GM10847 (cell line): ENCODE results near the gene MFSD12.

Experiments
- POLR2A ChIP-seq: IDR thresholded peaks from 2 replicates; pipeline ENCODE4 v1.6.1; 2011; ENCODE audit not compliant: insufficient read length; ENCODE audit errors: extremely low read depth

Gene MFSD12

DNA sequence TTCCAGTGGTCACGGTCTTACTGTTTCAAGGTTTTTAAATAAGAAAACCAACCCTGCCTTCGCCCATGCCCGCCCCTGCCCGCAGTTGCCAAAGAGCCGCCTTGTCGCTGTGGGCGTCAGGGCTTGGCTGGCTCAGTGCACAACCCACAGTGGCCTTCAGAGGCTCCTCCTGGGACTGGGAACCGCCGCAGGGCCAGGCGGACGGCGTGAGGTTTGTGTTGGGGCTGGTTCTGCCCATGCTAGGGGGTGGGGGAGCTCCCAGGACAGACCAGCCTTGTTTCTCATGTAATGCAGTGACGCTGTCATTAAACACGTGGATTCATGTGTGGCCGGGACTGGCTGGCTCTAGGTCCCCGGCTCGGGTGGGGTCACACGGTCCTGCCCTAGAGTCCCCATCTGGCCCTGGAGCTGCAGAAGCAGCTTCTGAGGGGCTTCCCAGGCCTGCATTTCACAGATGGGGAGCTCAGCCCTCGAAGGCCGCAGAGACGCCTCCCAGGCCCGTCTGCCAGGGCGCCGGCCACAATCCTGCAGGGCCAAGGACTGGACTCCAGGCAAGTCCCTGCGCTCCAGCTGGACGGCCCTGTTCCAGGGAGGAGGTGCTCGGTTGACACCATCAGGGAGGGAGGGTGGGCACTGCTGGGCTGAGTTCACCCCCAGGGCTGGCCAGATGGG, 20.8 kb downstream of the MFSD12 start:
- no peak for TF ChIP-seq POLR2A

- no peak for TF ChIP-seq POLR2A
These were observed 21.4 kb downstream of the MFSD12 start for GRCh38 chr19:3535981-3536380.

- no peak for TF ChIP-seq POLR2A
These were observed 21.8 kb downstream of the MFSD12 start for GRCh38 chr19:3535563-3535965.

DNA sequence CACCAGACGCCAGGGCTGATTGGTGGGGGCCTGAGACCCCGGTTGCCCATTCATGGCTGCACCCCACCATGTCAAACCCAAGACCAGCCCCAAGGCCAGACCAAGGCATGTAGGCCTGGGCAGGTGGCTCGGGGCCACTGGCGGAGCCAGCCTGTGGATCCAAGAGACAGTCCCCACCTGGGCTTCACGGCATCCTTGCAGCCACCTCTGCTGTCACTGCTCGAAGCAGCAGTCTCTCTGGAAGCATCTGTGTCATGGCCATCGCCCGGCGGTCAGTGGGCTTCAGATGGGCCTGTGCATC, 22.2 kb downstream of the MFSD12 start:
- no peak for TF ChIP-seq POLR2A

DNA sequence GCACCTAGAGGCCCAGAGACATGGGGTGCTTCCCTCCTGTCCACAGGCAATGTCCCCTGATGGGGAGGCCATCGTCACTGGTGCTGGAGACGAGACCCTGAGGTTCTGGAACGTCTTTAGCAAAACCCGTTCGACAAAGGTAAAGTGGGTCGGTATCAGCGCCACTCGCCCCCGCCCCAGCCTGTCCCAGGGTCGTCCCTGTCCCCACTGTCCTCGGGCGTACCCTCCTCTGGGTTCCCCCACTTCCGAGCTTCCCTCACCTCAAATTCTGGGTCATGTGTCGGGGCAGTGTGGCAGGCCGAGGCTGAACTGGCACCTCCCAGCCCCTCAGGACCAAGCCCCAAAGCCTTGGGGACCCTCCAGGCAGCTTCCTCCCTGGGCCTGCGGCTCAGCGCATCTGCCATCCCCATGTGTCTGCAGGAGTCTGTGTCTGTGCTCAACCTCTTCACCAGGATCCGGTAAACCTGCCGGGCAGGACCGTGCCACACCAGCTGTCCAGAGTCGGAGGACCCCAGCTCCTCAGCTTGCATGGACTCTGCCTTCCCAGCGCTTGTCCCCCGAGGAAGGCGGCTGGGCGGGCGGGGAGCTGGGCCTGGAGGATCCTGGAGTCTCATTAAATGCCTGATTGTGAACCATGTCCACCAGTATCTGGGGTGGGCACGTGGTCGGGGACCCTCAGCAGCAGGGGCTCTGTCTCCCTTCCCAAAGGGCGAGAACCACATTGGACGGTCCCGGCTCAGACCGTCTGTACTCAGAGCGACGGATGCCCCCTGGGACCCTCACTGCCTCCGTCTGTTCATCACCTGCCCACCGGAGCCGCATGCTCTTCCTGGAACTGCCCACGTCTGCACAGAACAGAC, 22.8 kb downstream of the MFSD12 start:
- no peak for TF ChIP-seq POLR2A

DNA sequence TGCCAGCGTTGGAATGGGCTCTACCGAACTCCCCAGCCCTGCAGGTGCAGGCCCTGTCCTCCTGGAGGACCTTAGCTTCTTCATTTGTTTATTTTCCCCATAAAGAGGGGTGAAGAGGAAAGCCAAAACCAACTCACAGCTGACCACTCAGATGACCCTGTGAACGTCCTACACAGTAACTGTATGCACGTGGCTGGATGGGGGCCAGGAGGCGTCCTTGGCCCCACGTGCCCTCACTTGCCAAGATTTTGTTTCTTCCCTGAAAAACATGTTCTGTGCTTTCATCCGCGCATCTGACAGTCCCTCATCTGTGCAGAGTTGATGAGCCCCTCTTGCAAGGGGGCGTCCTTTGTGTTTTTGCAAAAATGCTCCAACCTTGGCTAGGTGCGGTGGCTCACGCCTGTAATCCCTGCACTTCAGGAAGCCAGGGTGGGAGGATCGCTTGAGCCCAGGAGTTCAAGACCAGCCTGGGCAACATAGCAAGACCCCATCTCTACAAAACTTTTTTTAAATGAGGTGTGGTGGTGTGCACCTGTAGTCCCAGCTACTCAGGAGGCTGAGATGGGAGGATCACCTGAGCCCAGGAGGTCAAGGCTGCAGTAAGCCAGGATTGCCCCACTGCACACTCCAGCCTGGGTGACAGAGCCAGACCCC, 23.7 kb downstream of the MFSD12 start:
- TF ChIP-seq POLR2A, result no peak

DNA sequence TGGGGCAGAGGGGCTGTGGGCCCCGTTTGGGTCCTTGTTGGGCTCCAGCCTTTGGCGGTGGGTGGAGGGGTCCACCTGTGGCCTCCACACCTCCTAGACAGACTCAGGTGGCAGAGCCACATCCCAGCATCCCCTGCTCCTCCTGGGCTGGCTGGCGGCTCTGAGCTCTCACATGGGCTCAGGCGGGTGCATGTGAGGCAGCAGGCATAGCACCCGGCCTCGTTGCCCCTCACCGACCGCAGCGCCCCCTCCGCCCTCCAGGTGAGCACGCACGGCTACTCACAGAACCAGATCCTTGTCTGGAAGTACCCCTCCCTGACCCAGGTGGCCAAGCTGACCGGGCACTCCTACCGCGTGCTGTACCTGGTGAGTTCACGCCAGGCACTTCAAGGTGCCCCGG, 24.4 kb downstream of the MFSD12 start:
- TF ChIP-seq POLR2A, result no peak

DNA sequence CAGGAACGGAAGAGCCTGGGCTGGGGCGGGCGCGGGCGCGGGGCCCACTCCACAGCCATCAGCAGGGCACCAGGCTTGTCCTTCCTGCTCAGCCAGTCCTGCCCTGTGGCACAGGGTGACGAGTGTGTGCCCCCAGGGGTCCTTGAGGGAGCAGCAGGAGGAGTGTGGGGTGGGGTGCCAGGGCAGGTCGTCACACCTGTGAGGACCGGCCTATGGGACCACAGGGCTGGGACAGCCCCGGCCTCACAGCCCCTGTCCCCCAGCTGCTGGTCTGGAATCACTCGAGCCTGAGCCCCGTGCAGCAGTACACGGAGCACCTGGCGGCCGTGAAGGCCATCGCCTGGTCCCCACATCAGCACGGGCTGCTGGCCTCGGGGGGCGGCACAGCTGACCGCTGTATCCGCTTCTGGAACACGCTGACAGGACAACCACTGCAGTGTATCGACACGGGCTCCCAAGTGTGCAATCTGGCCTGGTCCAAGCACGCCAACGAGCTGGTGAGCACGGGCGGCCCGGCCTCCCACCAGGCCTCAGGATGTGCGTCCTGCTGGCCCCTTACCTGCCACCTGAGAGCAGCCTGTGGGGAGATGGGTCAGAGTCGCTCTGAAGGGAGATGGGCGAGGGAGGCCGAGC, 25.1 kb downstream of the MFSD12 start:
- TF ChIP-seq POLR2A, result no peak

GRCh38 chr19:3531716-3532115, 25.7 kb downstream of the MFSD12 start:
- TF ChIP-seq POLR2A, result no peak

DNA sequence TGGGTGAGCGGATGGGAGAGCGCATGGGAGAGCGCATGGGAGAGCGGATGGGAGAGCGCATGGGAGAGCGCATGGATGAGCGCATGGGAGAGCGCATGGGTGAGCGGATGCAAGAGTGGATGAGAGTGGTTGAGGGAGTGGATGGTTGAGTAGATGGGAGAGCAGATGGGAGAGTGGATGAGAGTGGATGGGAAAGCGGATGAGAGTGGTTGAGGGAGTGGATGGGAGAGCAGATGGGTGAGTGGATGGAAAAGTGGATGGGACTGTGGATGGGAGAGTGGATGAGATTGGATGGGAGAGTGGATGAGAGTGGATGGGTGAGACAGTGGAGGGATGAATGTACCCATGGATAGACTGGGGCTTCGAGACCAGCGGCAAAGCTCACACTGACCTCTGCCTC, 27.0 kb downstream of the MFSD12 start:
- TF ChIP-seq POLR2A, result no peak

GRCh38 chr19:3528539-3529211, 28.7 kb downstream of the MFSD12 start:
- no peak for TF ChIP-seq POLR2A

GRCh38 chr19:3528080-3528479, 29.3 kb downstream of the MFSD12 start:
- no peak for TF ChIP-seq POLR2A

GRCh38 chr19:3527238-3527910, 30.0 kb downstream of the MFSD12 start:
- TF ChIP-seq POLR2A, result no peak

DNA sequence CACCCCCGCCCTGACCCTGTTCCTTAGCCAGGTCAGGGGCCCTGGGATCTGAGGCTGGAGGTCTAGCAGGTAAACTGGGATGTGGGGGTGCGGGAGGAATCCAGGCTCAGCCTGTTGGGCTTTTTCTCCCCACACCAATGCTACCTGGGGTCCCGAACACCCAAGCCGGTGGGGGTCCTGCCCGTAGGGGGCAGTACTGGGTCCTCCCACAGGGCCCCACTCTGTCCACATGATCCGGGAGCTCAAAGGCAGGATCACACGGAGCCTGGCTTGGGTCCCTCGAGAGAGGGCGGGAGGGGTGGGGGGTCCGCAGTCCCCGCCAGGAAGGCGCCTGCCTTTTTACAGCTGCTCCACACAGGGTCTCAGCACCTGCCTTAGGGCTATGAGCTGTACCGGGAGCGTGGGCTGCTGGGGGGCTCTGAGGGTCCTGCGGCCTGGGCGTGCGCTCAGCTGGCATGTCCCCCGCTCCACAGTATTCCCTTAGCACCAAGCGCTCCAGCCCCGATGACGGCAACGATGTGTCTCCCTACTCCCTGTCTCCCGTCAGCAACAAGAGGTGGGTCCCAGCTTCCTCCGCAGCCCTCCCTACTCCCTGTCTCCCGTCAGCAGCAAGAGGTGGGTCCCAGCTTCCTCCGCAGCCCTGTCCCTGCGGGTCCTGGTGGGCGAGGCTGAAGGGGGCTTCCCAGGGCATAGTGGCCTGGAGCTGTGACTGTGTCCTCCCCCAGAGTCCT, 30.7 kb downstream of the MFSD12 start:
- no peak for TF ChIP-seq POLR2A
